Measurements from ENCODE around the gene USP54. TPM values are rescaled to one million over a fixed set of nuclear protein-coding genes. Genes with fewer than 3 reads are reported as not detected.

USP54 gene
- total and polyA plus RNA-seq, 2 donors (not counting 3 experiments of a cell fraction or from before 2014, with no cell fraction given): 9.3 to 14.2 TPM

GRCh38 chr10:73494877-73495225, 96.3 kb downstream of the USP54 start:
- peaks cover 47% of the 10 kb centered on the region for H3K79me2 ChIP-seq (ENCODE audit: control insufficient read depth, insufficient read depth, low read length)
- dilution Hi-C loops (cut with MboI; ENCODE audit: extremely low pct_ligation_motif_present, low sequenced_read_pairs) (no loop called here), intact Hi-C loops (cut with micrococcal nuclease) (no loop called here)
- no peaks in the 10 kb centered on the region for H3K9me1 ChIP-seq (replicated peaks; ENCODE audit: control insufficient read depth, extremely low read depth, insufficient read depth, low read length)
- DNase-seq (ENCODE audit: low read depth, low spot score): no peak
- peaks cover 25% of the 10 kb centered on the region for H3K4me1 ChIP-seq (ENCODE audit: control insufficient read depth, extremely low read depth, insufficient read depth, low read length)
- H3K36me3 ChIP-seq (ENCODE audit: control insufficient read depth in 2 of 2, extremely low read depth in 1 of 2, insufficient read depth in 2 of 2, low read length in 2 of 2): no peaks in the 10 kb centered on the region
- H2AFZ ChIP-seq (ENCODE audit: low read depth, low read length): peak overlapping the region; percentile 58
- H3K9ac ChIP-seq (replicated peaks; ENCODE audit: extremely low read depth, insufficient read depth, low read length): peak overlapping the region; percentile 86
- BruUV-seq (replicated peaks): no TSS peak
- peak overlapping the region; percentile 72 for H3K27ac ChIP-seq (ENCODE audit: insufficient read depth, low read depth, low read length)
- H3K27me3 ChIP-seq (ENCODE audit: control insufficient read depth in 2 of 2, insufficient read depth in 2 of 2, low read length in 2 of 2): no peaks in the 10 kb centered on the region
- no peaks in the 10 kb centered on the region for H4K20me1 ChIP-seq (replicated peaks; ENCODE audit: control insufficient read depth, extremely low read depth, insufficient read depth, low read length)
- ChIA-PET POLR2A (interaction anchor here (0.6 to 1.2 kb wide), 2 partner anchors 79 to 249 kb away, joined by 3 to 8 read pairs; no protein-coding TSS in a partner anchor), CTCF (interaction anchor here (1.2 to 2.4 kb wide), 3 partner anchors 35 to 231 kb away, joined by 3 to 7 read pairs (median 5); no protein-coding TSS in a partner anchor)
- no peaks in the 10 kb centered on the region for H3K9me3 ChIP-seq (replicated peaks; ENCODE audit: control insufficient read depth, insufficient read depth, low read length)
- peak; percentile 40 for FAIRE-seq
- peak overlapping the region; percentile 63 to 94 (median 80) for H3K4me3 ChIP-seq (replicated peaks in 1 of 3; ENCODE audit: insufficient read depth in 1 of 3, low read depth in 1 of 3, low read length in 3 of 3)
- TF ChIP-seq POLR2A (IDR thresholded peaks at IDR 0.05; ENCODE audit: low read depth, low read length): no peak
- no peak for TF ChIP-seq CTCF (IDR thresholded peaks at IDR 0.05; ENCODE audit: extremely low read depth in 1 of 2, insufficient read depth in 1 of 2, low read depth in 1 of 2, low read length in 2 of 2)
- TF ChIP-seq MYC (IDR thresholded peaks at IDR 0.05; ENCODE audit: low read depth, low read length): no peak
- no peak for TF ChIP-seq MAX (IDR thresholded peaks at IDR 0.05; ENCODE audit: insufficient read depth, insufficient read length)
- TF ChIP-seq FOS (IDR thresholded peaks at IDR 0.05; ENCODE audit: borderline replicate concordance, insufficient read depth, low read length): no peak
- no peak for TF ChIP-seq POLR2AphosphoS5 (IDR thresholded peaks at IDR 0.05; ENCODE audit: insufficient read depth, low read depth, low read length)
- no peak for TF ChIP-seq EZH2 (IDR thresholded peaks at IDR 0.05; ENCODE audit: borderline replicate concordance, low read depth, low read length, severe bottlenecking)
- no peak for TF ChIP-seq JUN (IDR thresholded peaks at IDR 0.05; ENCODE audit: borderline replicate concordance, insufficient read depth, insufficient read length, low read depth)
- H3K4me2 ChIP-seq (ENCODE audit: insufficient read depth, low read length): peak overlapping the region; percentile 94

All from endothelial cell of umbilical vein (primary cell).